CD14-positive monocyte (primary cell): ENCODE results near the gene EXD2. TPM values are rescaled to one million over a fixed set of nuclear protein-coding genes. Genes with fewer than 3 reads are reported as not detected.
"Not testable (repeated sequence)": the region's sequence is repeated elsewhere in the genome, so short reads cannot be mapped to it uniquely, and the experiment has no call there.

Experiments
- DNase-seq, 3 donors: peaks; one replicate each; pipeline ENCODE4 v3.0.0-alpha.2; 2011 to 2022
- H2AFZ ChIP-seq: 2 replicates; pipeline ENCODE4 v1.6.0; 2012; ENCODE audit warnings: mild to moderate bottlenecking, low read depth, low read length, inconsistent platforms; ENCODE audit not compliant: insufficient read depth, poor library complexity, severe bottlenecking
- H3K27ac ChIP-seq, 2 donors: 1 replicate in 1 of 2; 2 replicates in 1 of 2; pipeline ENCODE4 v1.5.1; 2012 to 2013; ENCODE audit warnings: low read length in 2 of 2, control low read depth in 1 of 2, inconsistent platforms in 1 of 2, low read depth in 1 of 2, mild to moderate bottlenecking in 1 of 2
- H3K27me3 ChIP-seq, 2 donors: one replicate each; pipeline versions ENCODE4 v1.6.0 to v1.6.1; 2011 to 2013; ENCODE audit warnings: low read length in 2 of 2; ENCODE audit not compliant: control insufficient read depth in 2 of 2, insufficient read depth in 2 of 2
- H3K36me3 ChIP-seq, 2 donors: replicated peaks in 1 of 2; 1 replicate in 1 of 2; 2 replicates in 1 of 2; pipeline versions ENCODE4 v1.5.1 to v1.6.1; 2012 to 2013; ENCODE audit warnings: low read length in 2 of 2, control low read depth in 1 of 2, inconsistent platforms in 1 of 2, mild to moderate bottlenecking in 1 of 2; ENCODE audit not compliant: insufficient read depth in 2 of 2, control insufficient read depth in 1 of 2
- H3K4me1 ChIP-seq, 2 donors: 1 replicate in 1 of 2; 2 replicates in 1 of 2; pipeline versions ENCODE4 v1.5.1 to v1.6.1; 2012 to 2013; ENCODE audit warnings: low read length in 2 of 2, control low read depth in 1 of 2, inconsistent platforms in 1 of 2, mild to moderate bottlenecking in 1 of 2, moderate library complexity in 1 of 2; ENCODE audit not compliant: insufficient read depth in 2 of 2, control insufficient read depth in 1 of 2
- H3K4me2 ChIP-seq: replicated peaks from 2 replicates; pipeline ENCODE3; 2012; ENCODE audit warnings: low read length, moderate library complexity, mild to moderate bottlenecking; ENCODE audit not compliant: poor library complexity, severe bottlenecking; ENCODE audit errors: extremely low read depth
- H3K4me3 ChIP-seq, 3 experiments: fragments of 200-600 bp in 1 of 3; sonication (generic) in 1 of 3; replicated peaks in 1 of 3; 1 replicate in 2 of 3; 2 replicates in 1 of 3; pipeline ENCODE4 v1.5.1; 2011 to 2013; ENCODE audit warnings: low read length in 3 of 3, mild to moderate bottlenecking in 3 of 3, control low read depth in 2 of 3, low read depth in 2 of 3, inconsistent platforms in 1 of 3, moderate library complexity in 1 of 3
- H3K79me2 ChIP-seq: 2 replicates; pipeline ENCODE4 v1.6.0; 2012; ENCODE audit warnings: mild to moderate bottlenecking, control low read depth, inconsistent platforms, low read length, moderate library complexity; ENCODE audit not compliant: insufficient read depth
- H3K9ac ChIP-seq: 2 replicates; pipeline ENCODE4 v1.6.0; 2017; ENCODE audit warnings: low read length, mild to moderate bottlenecking; ENCODE audit not compliant: insufficient read depth, poor library complexity, severe bottlenecking
- H3K9me3 ChIP-seq, 2 donors: replicated peaks in 1 of 2; 1 replicate in 1 of 2; 2 replicates in 1 of 2; pipeline versions ENCODE4 v1.5.1 to v1.6.1; 2012 to 2013; ENCODE audit warnings: low read length in 2 of 2, control low read depth in 1 of 2; ENCODE audit not compliant: control insufficient read depth in 1 of 2, insufficient read depth in 1 of 2
- H4K20me1 ChIP-seq: 2 replicates; pipeline ENCODE4 v1.6.0; 2012; ENCODE audit warnings: mild to moderate bottlenecking, low read length, control low read depth, moderate library complexity; ENCODE audit not compliant: insufficient read depth
- H3K27ac Mint-ChIP-seq, 7 donors: one replicate each; pipeline ENCODE4 v1.8.0; 2020; ENCODE audit warnings: mild to moderate bottlenecking in 7 of 7, mixed read lengths in 7 of 7, moderate library complexity in 6 of 7, inconsistent platforms in 2 of 7
- H3K27me3 Mint-ChIP-seq, 3 donors: one replicate each; pipeline ENCODE4 v1.8.0; 2021 to 2022; ENCODE audit warnings: low read depth in 3 of 3, mild to moderate bottlenecking in 3 of 3, mixed read lengths in 3 of 3, moderate library complexity in 3 of 3, inconsistent platforms in 1 of 3
- H3K36me3 Mint-ChIP-seq, 2 donors: one replicate each; pipeline ENCODE4 v1.8.0; 2020; ENCODE audit warnings: mixed read lengths in 2 of 2, inconsistent platforms in 1 of 2, mild to moderate bottlenecking in 1 of 2
- H3K4me1 Mint-ChIP-seq: one replicate; pipeline ENCODE4 v1.8.0; 2020; ENCODE audit warnings: mild to moderate bottlenecking, mixed read lengths
- H3K4me3 Mint-ChIP-seq, 2 donors: one replicate each; pipeline ENCODE4 v1.8.0; 2020; ENCODE audit warnings: mild to moderate bottlenecking in 2 of 2, mixed read lengths in 2 of 2, moderate library complexity in 1 of 2
- H3K9me3 Mint-ChIP-seq, 7 donors: one replicate each; pipeline ENCODE4 v1.8.0; 2020 to 2022; ENCODE audit warnings: mixed read lengths in 7 of 7, mild to moderate bottlenecking in 6 of 7, moderate library complexity in 6 of 7, inconsistent platforms in 2 of 7
- WGBS: methylation state at CpG from one replicate; pipeline ENCODE4 v1.1.5; 2013; ENCODE audit warnings: missing lambda C conversion rate; ENCODE audit not compliant: insufficient coverage; 5-methylcytosine and 5-hydroxymethylcytosine counted together
- intact Hi-C, 2 donors: fragments of 100-400 bp; cut with micrococcal nuclease; formaldehyde crosslinking; loops; one replicate each; pipeline versions ENCODE4 v1.15.0 to v1.15.1; 2023
- polyA plus RNA-seq, 3 donors: library from polyadenylated mRNA; depleted of rRNA in 1 of 3; unstranded in 2 of 3; stranded (reverse) in 1 of 3; fragments of 300-500 nt in 2 of 3; fragments of >200 nt in 1 of 3; fragmentation: Illumina TruSeq in 2 of 3; gene quantifications; 1 replicate in 2 of 3; 2 replicates in 1 of 3; pipeline ENCODE4 v1.2.3, GENCODE V29; 2012 to 2021
- TF ChIP-seq, protein P1 (sequence below): fragments of 200-600 bp; IDR thresholded peaks from one replicate; pipeline ENCODE4 v1.8.0; 2022; ENCODE audit warnings: antibody characterized with exemption, mild to moderate bottlenecking

The EXD2 gene
- polyA plus RNA-seq, 3 donors, result 2.3 to 4.0 (median 3.1) TPM

GRCh38 chr14:69289811-69290520, 98.7 kb downstream of the EXD2 start:
- no peak for DNase-seq
- no peak overlapping the region for H3K4me2 ChIP-seq
- no peak overlapping the region for H3K4me3 Mint-ChIP-seq
- H3K9me3 ChIP-seq, result no peaks in the 10 kb centered on the region
- intact Hi-C loops, result no loop called here
- no peak overlapping the region for H3K4me3 ChIP-seq
- H3K4me1 ChIP-seq, result no peaks in the 10 kb centered on the region
- peaks cover 0 to 3% of the 10 kb centered on the region in 2 donors for H3K27me3 ChIP-seq
- no peaks in the 10 kb centered on the region for H3K79me2 ChIP-seq
- TF ChIP-seq, protein P1, sequence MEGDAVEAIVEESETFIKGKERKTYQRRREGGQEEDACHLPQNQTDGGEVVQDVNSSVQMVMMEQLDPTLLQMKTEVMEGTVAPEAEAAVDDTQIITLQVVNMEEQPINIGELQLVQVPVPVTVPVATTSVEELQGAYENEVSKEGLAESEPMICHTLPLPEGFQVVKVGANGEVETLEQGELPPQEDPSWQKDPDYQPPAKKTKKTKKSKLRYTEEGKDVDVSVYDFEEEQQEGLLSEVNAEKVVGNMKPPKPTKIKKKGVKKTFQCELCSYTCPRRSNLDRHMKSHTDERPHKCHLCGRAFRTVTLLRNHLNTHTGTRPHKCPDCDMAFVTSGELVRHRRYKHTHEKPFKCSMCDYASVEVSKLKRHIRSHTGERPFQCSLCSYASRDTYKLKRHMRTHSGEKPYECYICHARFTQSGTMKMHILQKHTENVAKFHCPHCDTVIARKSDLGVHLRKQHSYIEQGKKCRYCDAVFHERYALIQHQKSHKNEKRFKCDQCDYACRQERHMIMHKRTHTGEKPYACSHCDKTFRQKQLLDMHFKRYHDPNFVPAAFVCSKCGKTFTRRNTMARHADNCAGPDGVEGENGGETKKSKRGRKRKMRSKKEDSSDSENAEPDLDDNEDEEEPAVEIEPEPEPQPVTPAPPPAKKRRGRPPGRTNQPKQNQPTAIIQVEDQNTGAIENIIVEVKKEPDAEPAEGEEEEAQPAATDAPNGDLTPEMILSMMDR, result no peak
- H3K4me1 Mint-ChIP-seq, result no peaks in the 10 kb centered on the region
- H3K36me3 ChIP-seq, result no peaks in the 10 kb centered on the region
- no peak overlapping the region for H3K27ac Mint-ChIP-seq
- no peak overlapping the region for H3K9ac ChIP-seq
- no peaks in the 10 kb centered on the region for H3K36me3 Mint-ChIP-seq
- H2AFZ ChIP-seq, result no peak overlapping the region
- WGBS, result 93% methylated on average over 8 of the region's 13 CpGs
- H3K9me3 Mint-ChIP-seq, result peaks cover 0 to 3% (median 0%) of the 10 kb centered on the region in 7 donors
- H3K27me3 Mint-ChIP-seq, result peaks cover 4 to 19% (median 10%) of the 10 kb centered on the region in 3 donors
- H3K27ac ChIP-seq, result no peak overlapping the region
- H4K20me1 ChIP-seq, result no peaks in the 10 kb centered on the region

- H3K79me2 ChIP-seq, H3K27me3 ChIP-seq, intact Hi-C loops, H3K27ac Mint-ChIP-seq, H3K9me3 Mint-ChIP-seq, H3K4me2 ChIP-seq, DNase-seq, H2AFZ ChIP-seq, H3K36me3 ChIP-seq, H3K27ac ChIP-seq, H3K4me3 ChIP-seq, H3K4me1 Mint-ChIP-seq, H3K4me3 Mint-ChIP-seq, H3K4me1 ChIP-seq, H3K9me3 ChIP-seq, H4K20me1 ChIP-seq, H3K36me3 Mint-ChIP-seq, H3K9ac ChIP-seq: not testable (repeated sequence)
- H3K27me3 Mint-ChIP-seq, result peaks cover 5 to 16% (median 10%) of the 10 kb centered on the region in 3 donors
- 94% methylated on average over 6 of the region's 7 CpGs for WGBS
Observed at GRCh38 chr14:69290881-69291280, 99.6 kb downstream of the EXD2 start.
